K562 (cell line): ENCODE measurements around the gene NPDC1. TPM values are rescaled to one million over a fixed set of nuclear protein-coding genes. Genes with fewer than 3 reads are reported as not detected.

Experiments
- ATF1 ChIP-seq, 2 experiments: fragments of 450-650 bp in 1 of 2; IDR thresholded peaks; 2 replicates each; pipeline ENCODE4 v1.6.1; 2016; ENCODE audit warnings: missing compliant biosample characterization in 1 of 2, missing genetic modification characterization in 1 of 2
- ELF2 ChIP-seq: fragments of 250-450 bp; sonication (Bioruptor Pico); IDR thresholded peaks from 2 replicates; pipeline ENCODE4 v1.5.0; 2021; ENCODE audit warnings: mild to moderate bottlenecking
- HEY1 ChIP-seq: fragments of 250-450 bp; sonication (Bioruptor Pico); IDR thresholded peaks from 2 replicates; pipeline ENCODE4 v1.5.0; 2020; ENCODE audit warnings: mild to moderate bottlenecking, moderate library complexity, borderline replicate concordance
- HLTF ChIP-seq: fragments of 450-650 bp; IDR thresholded peaks from 2 replicates; pipeline ENCODE4 v1.6.1; 2016
- ID3 ChIP-seq, 2 experiments: fragments of 250-450 bp in 1 of 2; fragments of 450-650 bp in 1 of 2; sonication (Bioruptor Pico) in 1 of 2; IDR thresholded peaks; 2 replicates each; pipeline versions ENCODE4 v1.6.1 to v1.8.0; 2016 to 2021; ENCODE audit warnings: mild to moderate bottlenecking in 2 of 2, moderate library complexity in 2 of 2, missing compliant biosample characterization in 1 of 2, missing genetic modification characterization in 1 of 2
- IFI16 ChIP-seq: fragments of 250-450 bp; sonication (Bioruptor Pico); IDR thresholded peaks from 2 replicates; pipeline ENCODE4 v2.1.2; 2022; ENCODE audit warnings: mild to moderate bottlenecking, inconsistent platforms
- MLLT1 ChIP-seq, 2 experiments: fragments of 450-650 bp; IDR thresholded peaks; 2 replicates each; pipeline ENCODE4 v1.6.1; 2016
- MXI1 ChIP-seq: IDR thresholded peaks from 2 replicates; pipeline ENCODE4 v1.6.1; 2011; ENCODE audit warnings: low read depth, mild to moderate bottlenecking, improper control_type of control experiment, low read length
- SNAPC5 ChIP-seq: fragments of 250-450 bp; sonication (Bioruptor Pico); IDR thresholded peaks from 2 replicates; pipeline ENCODE4 v1.8.0; 2021; ENCODE audit warnings: moderate library complexity, mild to moderate bottlenecking, inconsistent platforms
- TFE3 ChIP-seq: fragments of 450-650 bp; formaldehyde crosslinking; IDR thresholded peaks from 2 replicates; pipeline ENCODE4 v1.4.0; 2020; ENCODE audit warnings: mild to moderate bottlenecking, mixed read lengths
- VEZF1 ChIP-seq: fragments of 200-800 bp; sonication (Bioruptor generic); IDR thresholded peaks from 2 replicates; pipeline ENCODE4 v1.6.1; 2017; ENCODE audit warnings: missing genetic modification characterization, missing compliant biosample characterization
- ZMIZ1 ChIP-seq, 2 experiments: fragments of 150-350 bp in 1 of 2; IDR thresholded peaks; 2 replicates each; pipeline ENCODE4 v1.6.1; 2012 to 2016; ENCODE audit warnings: low read depth in 2 of 2, low read length in 2 of 2, mild to moderate bottlenecking in 1 of 2, moderate library complexity in 1 of 2
- ZNF124 ChIP-seq: sonication (generic); formaldehyde crosslinking; IDR thresholded peaks from 2 replicates; pipeline ENCODE4 v1.8.1; 2022; ENCODE audit warnings: missing genetic modification reagents
- ZNF217 ChIP-seq: sonication (generic); formaldehyde crosslinking; IDR thresholded peaks from 2 replicates; pipeline ENCODE4 v1.8.0; 2022; ENCODE audit warnings: mild to moderate bottlenecking, missing genetic modification reagents
- ZNF253 ChIP-seq: fragments of 250-450 bp; sonication (Bioruptor Pico); conservative IDR thresholded peaks from 2 replicates; pipeline ENCODE4 v1.6.1; 2021; ENCODE audit warnings: mild to moderate bottlenecking
- ZNF41 ChIP-seq: fragments of 250-450 bp; sonication (Bioruptor Pico); conservative IDR thresholded peaks from 2 replicates; pipeline ENCODE4 v1.4.0; 2020; ENCODE audit warnings: mild to moderate bottlenecking
- polyA plus RNA-seq, 8 experiments: library from polyadenylated mRNA; depleted of rRNA in 4 of 8; stranded (reverse) in 5 of 8; unstranded in 3 of 8; fragments of >200 nt; fragmentation: Nextera tagmentation in 2 of 8; fragmentation: Illumina TruSeq in 1 of 8; extraction: Ambion mirVana in 2 of 8; extraction: Trizol in 1 of 8; gene quantifications; 2 replicates each; pipeline versions ENCODE4 v1.2.1 to v1.2.3, GENCODE V29; 2011 to 2014; ENCODE audit warnings: inconsistent platforms in 1 of 8, missing spikeins in 1 of 8
- total RNA-seq, 7 experiments: library from RNA; depleted of rRNA in 6 of 7; stranded (reverse); fragments of >200 nt in 6 of 7; fragmentation: Illumina TruSeq in 2 of 7; extraction: Trizol in 2 of 7; gene quantifications; 2 replicates each; pipeline versions ENCODE4 v1.2.1 to v1.2.3, GENCODE V29; 2011 to 2021; ENCODE audit warnings: low replicate concordance in 1 of 7

NPDC1 gene
- total and polyA plus RNA-seq, 9 of the 15 experiments (the other 6 are each of a cell fraction or from before 2014, with no cell fraction given) = 0.06 to 2.1 (median 0.53) TPM; not detected in 3

GRCh38 chr9:137070906-137071275, 24.9 kb upstream of the NPDC1 start (continued):
- TF ChIP-seq VEZF1 (CRISPR knock-in tag) (peak; percentile 45), HEY1 (CRISPR knock-in tag) (no peak), ZNF217 (CRISPR knock-in tag) (no peak), ELF2 (CRISPR knock-in tag) (no peak), ZNF41 (no peak), TFE3 (no peak), SNAPC5 (CRISPR knock-in tag) (no peak), ZNF253 (CRISPR knock-in tag) (no peak), ZMIZ1 (IDR thresholded peaks at IDR 0.05; ENCODE audit: low read depth in 2 of 2, low read length in 2 of 2) (no peak), MLLT1 (IDR thresholded peaks at IDR 0.05) (no peak), MXI1 (no peak), IFI16 (no peak), ZNF124 (CRISPR knock-in tag) (no peak), HLTF (no peak), ID3 (CRISPR knock-in tag; IDR thresholded peaks at IDR 0.05) (no peak), ID3 (tag; IDR thresholded peaks at IDR 0.05) (peak; percentile 38; the same call in 1 of the 2 replicates), ATF1 (CRISPR knock-in tag; IDR thresholded peaks at IDR 0.05) (no peak), ATF1 (tag; IDR thresholded peaks at IDR 0.05) (no peak)
